Endothelial cell of umbilical vein (primary cell): ENCODE measurements around the gene PBX3.
"Not testable (repeated sequence)": the region's sequence is repeated elsewhere in the genome, so short reads cannot be mapped to it uniquely, and the experiment has no call there.

Source experiments
- CTCF ChIP-seq, 2 donors: IDR thresholded peaks; 1 replicate in 1 of 2; 2 replicates in 1 of 2; pipeline ENCODE4 v1.5.1; 2011; ENCODE audit warnings: low read length in 2 of 2, mild to moderate bottlenecking in 2 of 2, moderate library complexity in 2 of 2, control low read depth in 1 of 2, inconsistent platforms in 1 of 2, low read depth in 1 of 2; ENCODE audit not compliant: insufficient read depth in 1 of 2; ENCODE audit errors: extremely low read depth in 1 of 2
- EZH2 ChIP-seq: IDR thresholded peaks from 2 replicates; pipeline ENCODE4 v1.6.1; 2012; ENCODE audit warnings: borderline replicate concordance, low read depth, mild to moderate bottlenecking, moderate library complexity, low read length, inconsistent platforms; ENCODE audit not compliant: severe bottlenecking
- POLR2A ChIP-seq: IDR thresholded peaks from 2 replicates; pipeline ENCODE4 v1.6.1; 2012; ENCODE audit warnings: low read depth, mild to moderate bottlenecking, control low read depth, low read length

DNA sequence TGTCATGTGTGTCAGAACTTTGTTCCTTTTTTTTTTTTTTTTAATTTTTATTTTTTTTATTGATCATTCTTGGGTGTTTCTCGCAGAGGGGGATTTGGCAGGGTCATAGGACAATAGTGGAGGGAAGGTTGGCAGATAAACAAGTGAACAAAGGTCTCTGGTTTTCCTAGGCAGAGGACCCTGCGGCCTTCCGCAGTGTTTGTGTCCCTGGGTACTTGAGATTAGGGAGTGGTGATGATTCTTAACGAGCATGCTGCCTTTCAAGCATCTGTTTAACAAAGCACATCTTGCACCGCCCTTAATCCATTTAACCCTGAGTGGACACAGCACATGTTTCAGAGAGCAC, 32.0 kb downstream of the PBX3 start:
- TF ChIP-seq CTCF (IDR thresholded peaks at IDR 0.05; ENCODE audit: extremely low read depth in 1 of 2, insufficient read depth in 1 of 2, low read depth in 1 of 2, low read length in 2 of 2); POLR2A; EZH2: not testable (repeated sequence)
